Midbrain (tissue), 1 donor: ENCODE results near the gene SLC35D3.
"Not testable (repeated sequence)": the region's sequence is repeated elsewhere in the genome, so short reads cannot be mapped to it uniquely, and the experiment has no call there.

Source experiments
- DNase-seq: peaks from one replicate; lab custom pipeline; 2025; lab: John Stamatoyannopoulos, UW

The SLC35D3 gene

GRCh38 chr6:136923116-136923953 lies 1.2 kb downstream of the SLC35D3 start:
- no peak for DNase-seq

- DNase-seq: no peak
These were observed 2.0 kb downstream of the SLC35D3 start for GRCh38 chr6:136923954-136924673.

- DNase-seq: no peak
These were observed 4.3 kb downstream of the SLC35D3 start for GRCh38 chr6:136926383-136926782.

- no peak for DNase-seq
These were observed 5.2 kb downstream of the SLC35D3 start for GRCh38 chr6:136927292-136927691.

GRCh38 chr6:136930528-136930927 lies 8.4 kb downstream of the SLC35D3 start:
- no peak for DNase-seq

- DNase-seq: no peak
These were observed 10.5 kb downstream of the SLC35D3 start for GRCh38 chr6:136932599-136932998.

- DNase-seq: no peak
These were observed 23.0 kb downstream of the SLC35D3 start for GRCh38 chr6:136945072-136945471.

GRCh38 chr6:136945711-136946121 lies 23.6 kb downstream of the SLC35D3 start:
- DNase-seq: no peak

- DNase-seq: no peak
These were observed 24.9 kb downstream of the SLC35D3 start for GRCh38 chr6:136947037-136947436.

GRCh38 chr6:136949957-136950356 lies 27.9 kb downstream of the SLC35D3 start:
- DNase-seq: not testable (repeated sequence)

GRCh38 chr6:136950436-136951126 lies 28.5 kb downstream of the SLC35D3 start:
- DNase-seq: no peak

- DNase-seq: no peak
These were observed 30.7 kb downstream of the SLC35D3 start for GRCh38 chr6:136952714-136953260.

- no peak for DNase-seq
These were observed 33.0 kb downstream of the SLC35D3 start for GRCh38 chr6:136955123-136955522.

- DNase-seq: no peak
These were observed 34.8 kb downstream of the SLC35D3 start for GRCh38 chr6:136956590-136957544.

GRCh38 chr6:136958168-136958567 lies 36.1 kb downstream of the SLC35D3 start:
- no peak for DNase-seq

GRCh38 chr6:136959471-136959891 lies 37.4 kb downstream of the SLC35D3 start:
- DNase-seq: no peak

GRCh38 chr6:136959935-136960334 lies 37.8 kb downstream of the SLC35D3 start:
- not testable (repeated sequence) for DNase-seq

- no peak for DNase-seq
These were observed 38.7 kb downstream of the SLC35D3 start for GRCh38 chr6:136960781-136961180.

- DNase-seq: no peak
These were observed 39.7 kb downstream of the SLC35D3 start for GRCh38 chr6:136961848-136962247.

GRCh38 chr6:136962661-136963060 lies 40.6 kb downstream of the SLC35D3 start:
- no peak for DNase-seq

GRCh38 chr6:136963259-136963658 lies 41.2 kb downstream of the SLC35D3 start:
- no peak for DNase-seq
